Measurements from ENCODE around the gene WDR48. TPM values are rescaled to one million over a fixed set of nuclear protein-coding genes. Genes with fewer than 3 reads are reported as not detected.

Gene WDR48
- total RNA-seq, result 10 to 100 TPM; 81.2 to 88.6 TPM
- polyA plus RNA-seq (2013, experiment 1 of 2), result 36.3 TPM
- polyA plus RNA-seq (2013, experiment 2 of 2), result 40.1 TPM
- total RNA-seq, result 49.9 to 279 (median 112) reads per million in 172 experiments

DNA sequence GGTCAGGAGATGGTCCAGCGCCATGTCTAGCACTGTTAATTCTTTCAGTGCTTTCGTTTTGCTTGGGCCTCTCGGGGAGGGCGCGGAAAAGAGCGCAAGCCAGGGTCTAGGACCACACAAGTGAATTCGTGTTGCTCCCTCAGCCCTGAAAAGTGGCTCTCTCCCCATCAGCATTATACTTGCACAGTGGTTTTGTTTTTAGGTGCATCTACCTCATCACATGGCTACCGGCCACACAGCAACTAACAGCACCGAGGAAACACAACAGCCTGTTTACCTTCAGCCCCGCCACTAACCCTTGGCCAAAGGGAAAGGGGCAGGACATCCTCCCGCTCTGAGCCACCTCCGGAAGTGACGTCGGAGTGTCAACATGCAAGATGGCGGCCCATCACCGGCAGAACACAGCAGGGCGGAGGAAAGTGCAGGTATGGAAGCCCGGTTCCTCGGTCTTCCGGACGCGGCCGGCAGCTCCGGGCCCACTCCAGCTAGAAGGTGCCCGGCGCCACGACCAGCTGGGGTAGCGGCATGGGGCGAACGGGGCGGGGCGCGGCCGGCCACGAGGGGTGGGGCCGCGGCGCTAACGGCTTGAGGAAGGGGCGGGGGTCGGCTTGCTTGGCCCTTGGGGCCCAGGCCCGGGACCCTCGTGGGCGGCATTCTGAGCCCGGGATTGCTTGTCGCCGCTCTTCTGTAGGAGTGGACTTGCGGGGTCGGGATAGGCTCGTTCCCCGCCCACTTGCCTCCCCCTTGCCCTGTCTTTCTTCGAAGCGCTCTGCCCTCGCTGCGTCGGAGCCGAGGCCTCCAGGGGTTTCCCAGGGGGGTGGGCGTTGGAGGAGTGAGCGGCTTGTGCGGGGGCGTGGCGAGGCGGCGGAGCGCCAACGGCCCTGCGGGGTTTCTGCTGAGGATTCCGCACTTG lies at the start of gene WDR48, which contains the start of gene SCN11A:
WDR48 (plus strand) TSS at position 368 of the 913 bp plus-strand sequence; CDS start at position 378, 10 bp downstream.
SCN11A (minus strand) TSS at position 296 of the 913 bp plus-strand sequence. CDS start 101,582 bp downstream, outside the sequence.
- DNase-seq (peak; percentile 85 to 97 (median 90)), ATAC-seq (ENCODE audit: poor library complexity) (peak; percentile 89)
- TF ChIP-seq, protein P1, sequence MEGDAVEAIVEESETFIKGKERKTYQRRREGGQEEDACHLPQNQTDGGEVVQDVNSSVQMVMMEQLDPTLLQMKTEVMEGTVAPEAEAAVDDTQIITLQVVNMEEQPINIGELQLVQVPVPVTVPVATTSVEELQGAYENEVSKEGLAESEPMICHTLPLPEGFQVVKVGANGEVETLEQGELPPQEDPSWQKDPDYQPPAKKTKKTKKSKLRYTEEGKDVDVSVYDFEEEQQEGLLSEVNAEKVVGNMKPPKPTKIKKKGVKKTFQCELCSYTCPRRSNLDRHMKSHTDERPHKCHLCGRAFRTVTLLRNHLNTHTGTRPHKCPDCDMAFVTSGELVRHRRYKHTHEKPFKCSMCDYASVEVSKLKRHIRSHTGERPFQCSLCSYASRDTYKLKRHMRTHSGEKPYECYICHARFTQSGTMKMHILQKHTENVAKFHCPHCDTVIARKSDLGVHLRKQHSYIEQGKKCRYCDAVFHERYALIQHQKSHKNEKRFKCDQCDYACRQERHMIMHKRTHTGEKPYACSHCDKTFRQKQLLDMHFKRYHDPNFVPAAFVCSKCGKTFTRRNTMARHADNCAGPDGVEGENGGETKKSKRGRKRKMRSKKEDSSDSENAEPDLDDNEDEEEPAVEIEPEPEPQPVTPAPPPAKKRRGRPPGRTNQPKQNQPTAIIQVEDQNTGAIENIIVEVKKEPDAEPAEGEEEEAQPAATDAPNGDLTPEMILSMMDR (IDR thresholded peaks at IDR 0.05), result no peak
- POLR2A ChIA-PET, result interaction anchor here (0.6 to 1.2 kb wide), 2 partner anchors 53 to 96 kb away, joined by 3 read pairs; no protein-coding TSS in a partner anchor
- Mint-ChIP-seq H3K4me3 (peak within 1 kb of the TSS; percentile 95), H3K9me3 (no peaks in the 10 kb centered on the region), H3K36me3 (ENCODE audit: low read depth) (peaks cover 19% of the 10 kb centered on the region), H3K27ac (peak within 1 kb of the TSS; percentile 99), H3K27me3 (no peaks in the 10 kb centered on the region), H3K4me1 (ENCODE audit: low read depth) (peaks cover 72% of the 10 kb centered on the region)
- Histone ChIP-seq H3K9me3 (ENCODE audit: control insufficient read depth in 1 of 2, insufficient read depth in 1 of 2, low read length in 2 of 2) (no peaks in the 10 kb centered on the region), H3K36me3 (ENCODE audit: insufficient read depth, low read length) (no peaks in the 10 kb centered on the region), H3K27ac (ENCODE audit: low read depth in 1 of 2, low read length in 2 of 2) (peak within 1 kb of the TSS; percentile 90 to 95), H3K4me3 (ENCODE audit: low read length) (peak within 1 kb of the TSS; percentile 84), H3K27me3 (ENCODE audit: control insufficient read depth in 1 of 2, insufficient read depth in 2 of 2, low read length in 2 of 2) (no peaks in the 10 kb centered on the region), H3K4me1 (ENCODE audit: insufficient read depth, low read length) (peaks cover 25% of the 10 kb centered on the region)
- intact Hi-C loops (cut with DNase I, micrococcal nuclease), result loop anchor here (2.0 to 10.0 kb wide), 4 partner anchors 53 to 1405 kb away; partner anchors contain the start of genes RPL14 (in 1 of the 2) and SLC25A38 (in 1 of the 2)
- CTCF ChIA-PET, result interaction anchor here (1.4 kb wide), 1 partner anchor 236 kb away, joined by 3 read pairs; no protein-coding TSS in a partner anchor

DNA sequence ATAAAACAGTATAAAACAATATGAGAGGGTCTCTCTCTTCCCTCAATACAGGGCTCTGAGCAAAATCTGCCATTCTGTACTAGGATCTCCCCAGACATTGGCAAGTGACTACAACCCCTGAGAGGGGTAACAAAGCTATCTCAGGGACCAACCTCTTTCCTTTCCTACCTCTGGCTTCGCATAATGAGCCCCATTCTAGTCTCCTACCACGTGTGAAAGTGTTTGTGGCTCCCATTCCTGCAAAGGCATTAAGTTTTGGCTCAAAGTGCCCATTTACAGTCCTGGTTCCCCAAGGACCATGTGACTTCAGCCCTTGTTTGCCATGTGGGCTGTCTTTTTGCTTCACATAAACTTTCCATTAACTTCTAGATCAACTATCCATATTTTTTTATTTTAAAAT lies 46.5 kb upstream of the WDR48 start:
- ChIA-PET CTCF (no interaction called here), POLR2A (no interaction called here)
- H3K36me3 Mint-ChIP-seq (ENCODE audit: low read depth), result no peaks in the 10 kb centered on the region
- peaks cover 0 to 3% of the 10 kb centered on the region in 2 experiments for H3K27me3 ChIP-seq (ENCODE audit: control insufficient read depth in 1 of 2, insufficient read depth in 2 of 2, low read length in 2 of 2)
- no peak for ATAC-seq (ENCODE audit: poor library complexity)
- TF ChIP-seq, protein P1 (IDR thresholded peaks at IDR 0.05), result no peak
- intact Hi-C loops (cut with DNase I, micrococcal nuclease), result loop anchor here (10.0 kb wide), 1 partner anchor 480 kb away; no protein-coding TSS in a partner anchor
- no peaks in the 10 kb centered on the region for H3K9me3 ChIP-seq (ENCODE audit: control insufficient read depth in 1 of 2, insufficient read depth in 1 of 2, low read length in 2 of 2)
- H3K4me3 Mint-ChIP-seq, result no peak overlapping the region
- H3K27ac Mint-ChIP-seq, result no peak overlapping the region
- H3K36me3 ChIP-seq (ENCODE audit: insufficient read depth, low read length), result no peaks in the 10 kb centered on the region
- H3K4me1 Mint-ChIP-seq (ENCODE audit: low read depth), result no peaks in the 10 kb centered on the region
- peaks cover 20% of the 10 kb centered on the region for H3K27me3 Mint-ChIP-seq
- no peak for DNase-seq
- no peaks in the 10 kb centered on the region for H3K9me3 Mint-ChIP-seq
- H3K27ac ChIP-seq (ENCODE audit: low read depth in 1 of 2, low read length in 2 of 2), result no peak overlapping the region
- no peak overlapping the region for H3K4me3 ChIP-seq (ENCODE audit: low read length)
- H3K4me1 ChIP-seq (ENCODE audit: insufficient read depth, low read length), result no peaks in the 10 kb centered on the region

DNA sequence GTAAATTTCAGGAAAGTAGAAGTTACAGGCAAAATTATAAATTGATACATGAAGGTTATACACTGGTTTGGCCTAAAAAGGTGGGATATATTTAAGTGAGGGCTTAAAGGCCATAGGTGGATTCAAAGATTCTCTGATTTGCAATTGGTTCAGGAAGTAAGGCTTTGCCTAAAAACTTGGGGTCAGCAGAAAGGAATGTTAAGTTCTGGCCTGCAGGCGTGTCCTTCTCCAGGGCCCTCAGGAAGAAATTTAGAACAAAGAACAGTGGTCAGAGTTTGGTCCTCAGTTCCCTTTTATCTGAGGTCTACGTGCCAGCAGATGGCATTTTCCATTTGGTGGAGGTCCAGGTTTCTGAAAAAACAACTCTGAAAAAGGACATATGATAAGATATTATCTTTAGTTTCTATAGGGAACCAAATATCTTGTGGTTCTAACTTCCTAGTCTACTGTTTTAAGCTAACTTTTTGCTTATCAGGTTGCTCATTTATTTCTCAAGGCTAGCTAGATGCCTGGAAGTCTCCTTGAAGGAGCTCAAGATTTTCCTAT lies 40.6 kb upstream of the WDR48 start:
- Mint-ChIP-seq H3K4me1 (ENCODE audit: low read depth) (no peaks in the 10 kb centered on the region), H3K4me3 (no peak overlapping the region), H3K9me3 (no peaks in the 10 kb centered on the region), H3K27me3 (peaks cover 27% of the 10 kb centered on the region), H3K27ac (no peak overlapping the region), H3K36me3 (ENCODE audit: low read depth) (no peaks in the 10 kb centered on the region)
- POLR2A ChIA-PET, result no interaction called here
- intact Hi-C loops (cut with DNase I, micrococcal nuclease), result no loop called here
- no peak overlapping the region for H3K27ac ChIP-seq (ENCODE audit: low read depth in 1 of 2, low read length in 2 of 2)
- no peaks in the 10 kb centered on the region for H3K27me3 ChIP-seq (ENCODE audit: control insufficient read depth in 1 of 2, insufficient read depth in 2 of 2, low read length in 2 of 2)
- no peaks in the 10 kb centered on the region for H3K4me1 ChIP-seq (ENCODE audit: insufficient read depth, low read length)
- no peaks in the 10 kb centered on the region for H3K9me3 ChIP-seq (ENCODE audit: control insufficient read depth in 1 of 2, insufficient read depth in 1 of 2, low read length in 2 of 2)
- CTCF ChIA-PET, result no interaction called here
- TF ChIP-seq, protein P1 (IDR thresholded peaks at IDR 0.05), result no peak
- no peak for DNase-seq
- H3K4me3 ChIP-seq (ENCODE audit: low read length), result no peak overlapping the region
- no peak for ATAC-seq (ENCODE audit: poor library complexity)
- no peaks in the 10 kb centered on the region for H3K36me3 ChIP-seq (ENCODE audit: insufficient read depth, low read length)

All from CD4-positive, alpha-beta T cell (primary cell).